Stomach smooth muscle (tissue), 2 donors: ENCODE data around the gene STAC2.

Experiments used
- H3K27ac ChIP-seq: one replicate; pipeline ENCODE4 v1.7.0; 2013; ENCODE audit warnings: mild to moderate bottlenecking, low read length, inconsistent platforms
- H3K27me3 ChIP-seq, 2 donors: one replicate each; pipeline ENCODE4 v1.7.0; 2013; ENCODE audit warnings: low read length in 2 of 2; ENCODE audit not compliant: insufficient read depth in 2 of 2, control insufficient read depth in 1 of 2
- H3K36me3 ChIP-seq, 2 donors: one replicate each; pipeline ENCODE4 v1.7.0; 2013; ENCODE audit warnings: low read length in 2 of 2; ENCODE audit not compliant: control insufficient read depth in 2 of 2, insufficient read depth in 2 of 2
- H3K4me1 ChIP-seq: one replicate; pipeline ENCODE4 v1.7.0; 2013; ENCODE audit warnings: low read length; ENCODE audit not compliant: control insufficient read depth, insufficient read depth
- H3K4me3 ChIP-seq, 2 donors: one replicate each; pipeline ENCODE4 v1.7.0; 2013; ENCODE audit warnings: low read length in 2 of 2
- H3K9ac ChIP-seq, 2 donors: one replicate each; pipeline ENCODE4 v1.7.0; 2013; ENCODE audit warnings: low read length in 2 of 2, mild to moderate bottlenecking in 1 of 2
- H3K9me3 ChIP-seq, 2 donors: one replicate each; pipeline ENCODE4 v1.7.0; 2013; ENCODE audit warnings: low read length in 2 of 2; ENCODE audit not compliant: control insufficient read depth in 2 of 2
- donor health status: healthy.
- donor health status: Pancreatic carcinoma.

STAC2 gene

GRCh38 chr17:39244016-39244599 lies 18.4 kb upstream of the STAC2 start:
- H3K9me3 ChIP-seq, result no peaks in the 10 kb centered on the region
- no peak overlapping the region for H3K27ac ChIP-seq
- no peaks in the 10 kb centered on the region for H3K4me1 ChIP-seq
- H3K27me3 ChIP-seq, result peaks cover 0 to 12% of the 10 kb centered on the region in 2 donors
- H3K4me3 ChIP-seq, result no peak overlapping the region
- peaks cover 0 to 3% of the 10 kb centered on the region in 2 donors for H3K36me3 ChIP-seq
- no peak overlapping the region for H3K9ac ChIP-seq

- no peaks in the 10 kb centered on the region for H3K36me3 ChIP-seq
- H3K9me3 ChIP-seq, result no peaks in the 10 kb centered on the region
- peaks cover 5 to 19% of the 10 kb centered on the region in 2 donors for H3K27me3 ChIP-seq
- no peak overlapping the region for H3K9ac ChIP-seq
- peaks cover 2% of the 10 kb centered on the region for H3K4me1 ChIP-seq
- H3K4me3 ChIP-seq, result no peak overlapping the region
- H3K27ac ChIP-seq, result no peak overlapping the region
Measured at GRCh38 chr17:39243155-39243554, 17.4 kb upstream of the STAC2 start.

GRCh38 chr17:39240631-39241030 lies 14.9 kb upstream of the STAC2 start:
- Histone ChIP-seq H3K27me3 (peaks cover 17 to 24% of the 10 kb centered on the region in 2 donors), H3K9me3 (no peaks in the 10 kb centered on the region), H3K4me3 (no peak overlapping the region), H3K27ac (no peak overlapping the region), H3K4me1 (peaks cover 2% of the 10 kb centered on the region), H3K9ac (no peak overlapping the region), H3K36me3 (no peaks in the 10 kb centered on the region)

GRCh38 chr17:39239640-39240314 lies 14.0 kb upstream of the STAC2 start:
- Histone ChIP-seq H3K27ac (no peak overlapping the region), H3K9ac (no peak overlapping the region), H3K36me3 (no peaks in the 10 kb centered on the region), H3K9me3 (no peaks in the 10 kb centered on the region), H3K4me1 (peaks cover 2% of the 10 kb centered on the region), H3K27me3 (peaks cover 19 to 25% of the 10 kb centered on the region in 2 donors), H3K4me3 (no peak overlapping the region)

- Histone ChIP-seq H3K4me1 (peaks cover 2% of the 10 kb centered on the region), H3K27me3 (peaks cover 19 to 22% of the 10 kb centered on the region in 2 donors), H3K4me3 (no peak overlapping the region), H3K27ac (no peak overlapping the region), H3K36me3 (no peaks in the 10 kb centered on the region), H3K9ac (no peak overlapping the region), H3K9me3 (no peaks in the 10 kb centered on the region)
Measured at GRCh38 chr17:39238311-39238972, 12.7 kb upstream of the STAC2 start.

- no peaks in the 10 kb centered on the region for H3K9me3 ChIP-seq
- no peaks in the 10 kb centered on the region for H3K36me3 ChIP-seq
- H3K4me1 ChIP-seq, result peaks cover 2% of the 10 kb centered on the region
- H3K9ac ChIP-seq, result no peak overlapping the region
- H3K4me3 ChIP-seq, result no peak overlapping the region
- H3K27me3 ChIP-seq, result peaks cover 23 to 26% of the 10 kb centered on the region in 2 donors
- H3K27ac ChIP-seq, result no peak overlapping the region
Measured at GRCh38 chr17:39237586-39237985, 11.8 kb upstream of the STAC2 start.

GRCh38 chr17:39236981-39237441 lies 11.3 kb upstream of the STAC2 start:
- no peak overlapping the region for H3K9ac ChIP-seq
- H3K36me3 ChIP-seq, result no peaks in the 10 kb centered on the region
- H3K4me3 ChIP-seq, result no peak overlapping the region
- H3K27ac ChIP-seq, result no peak overlapping the region
- H3K4me1 ChIP-seq, result peaks cover 3% of the 10 kb centered on the region
- H3K9me3 ChIP-seq, result no peaks in the 10 kb centered on the region
- H3K27me3 ChIP-seq, result peaks cover 29 to 30% of the 10 kb centered on the region in 2 donors

GRCh38 chr17:39236450-39236927 lies 10.7 kb upstream of the STAC2 start:
- Histone ChIP-seq H3K27me3 (peaks cover 32 to 34% of the 10 kb centered on the region in 2 donors), H3K9me3 (no peaks in the 10 kb centered on the region), H3K36me3 (no peaks in the 10 kb centered on the region), H3K4me3 (no peak overlapping the region), H3K4me1 (peaks cover 9% of the 10 kb centered on the region), H3K27ac (no peak overlapping the region), H3K9ac (no peak overlapping the region)

GRCh38 chr17:39235555-39236449 lies 10.1 kb upstream of the STAC2 start:
- Histone ChIP-seq H3K9me3 (no peaks in the 10 kb centered on the region), H3K9ac (no peak overlapping the region), H3K4me1 (peaks cover 14% of the 10 kb centered on the region), H3K27ac (no peak overlapping the region), H3K27me3 (peaks cover 37 to 40% of the 10 kb centered on the region in 2 donors), H3K4me3 (no peak overlapping the region), H3K36me3 (no peaks in the 10 kb centered on the region)
